Measurements from ENCODE around the gene CPEB3.
A peak's percentile ranks its signal among the peaks of the same experiment; 100 is the strongest.

Gene CPEB3

GRCh38 chr10:92080244-92080643 is 210.6 kb downstream of the CPEB3 start:
- no peak for ATAC-seq (ENCODE audit: insufficient read depth, low read depth)
- Histone ChIP-seq H3K27ac (ENCODE audit: low read length) (no peak overlapping the region), H3K9me3 (ENCODE audit: insufficient read depth, low read length, severe bottlenecking) (no peaks in the 10 kb centered on the region), H3K79me2 (ENCODE audit: insufficient read depth, low read length) (no peaks in the 10 kb centered on the region), H4K20me1 (ENCODE audit: insufficient read depth, low read length) (no peaks in the 10 kb centered on the region), H3K9ac (ENCODE audit: low read depth, low read length) (no peak overlapping the region), H3K4me1 (ENCODE audit: insufficient read depth, low read length) (no peaks in the 10 kb centered on the region), H2AFZ (ENCODE audit: low read depth, low read length) (no peak overlapping the region), H3K27me3 (ENCODE audit: insufficient read depth, low read length, poor library complexity) (no peaks in the 10 kb centered on the region), H3K4me2 (ENCODE audit: insufficient read depth, low read length) (no peak overlapping the region), H3K36me3 (ENCODE audit: insufficient read depth, low read length) (no peaks in the 10 kb centered on the region), H3K4me3 (ENCODE audit: low read depth in 1 of 2, low read length in 2 of 2) (no peak overlapping the region)
- TF ChIP-seq CTCF (IDR thresholded peaks at IDR 0.05; ENCODE audit: borderline replicate concordance, extremely low read depth, low read length, poor library complexity, severe bottlenecking) = peak; percentile 25
- no peak for TF ChIP-seq EZH2 (IDR thresholded peaks at IDR 0.05; ENCODE audit: borderline replicate concordance, low read depth, low read length, severe bottlenecking)
- no peak for DNase-seq

GRCh38 chr10:92079003-92079402 is 211.9 kb downstream of the CPEB3 start:
- Histone ChIP-seq H3K4me2 (ENCODE audit: insufficient read depth, low read length) (no peak overlapping the region), H3K4me3 (ENCODE audit: low read depth in 1 of 2, low read length in 2 of 2) (no peak overlapping the region), H3K27ac (ENCODE audit: low read length) (no peak overlapping the region), H3K4me1 (ENCODE audit: insufficient read depth, low read length) (no peaks in the 10 kb centered on the region), H3K27me3 (ENCODE audit: insufficient read depth, low read length, poor library complexity) (no peaks in the 10 kb centered on the region), H3K79me2 (ENCODE audit: insufficient read depth, low read length) (no peaks in the 10 kb centered on the region), H3K36me3 (ENCODE audit: insufficient read depth, low read length) (no peaks in the 10 kb centered on the region), H2AFZ (ENCODE audit: low read depth, low read length) (no peak overlapping the region), H3K9ac (ENCODE audit: low read depth, low read length) (no peak overlapping the region), H4K20me1 (ENCODE audit: insufficient read depth, low read length) (no peaks in the 10 kb centered on the region), H3K9me3 (ENCODE audit: insufficient read depth, low read length, severe bottlenecking) (no peaks in the 10 kb centered on the region)
- ATAC-seq (ENCODE audit: insufficient read depth, low read depth) (no peak), DNase-seq (no peak)
- no peak for TF ChIP-seq CTCF (IDR thresholded peaks at IDR 0.05; ENCODE audit: borderline replicate concordance, extremely low read depth, low read length, poor library complexity, severe bottlenecking)
- no peak for TF ChIP-seq EZH2 (IDR thresholded peaks at IDR 0.05; ENCODE audit: borderline replicate concordance, low read depth, low read length, severe bottlenecking)

- H3K4me3 ChIP-seq (ENCODE audit: low read depth in 1 of 2, low read length in 2 of 2) = no peak overlapping the region
Measured at GRCh38 chr10:92076722-92077121, 214.2 kb downstream of the CPEB3 start.

More at GRCh38 chr10:92076722-92077121, 214.2 kb downstream of the CPEB3 start:
- Histone ChIP-seq H3K4me2 (ENCODE audit: insufficient read depth, low read length) (no peak overlapping the region), H3K9ac (ENCODE audit: low read depth, low read length) (no peak overlapping the region), H2AFZ (ENCODE audit: low read depth, low read length) (no peak overlapping the region), H3K36me3 (ENCODE audit: insufficient read depth, low read length) (no peaks in the 10 kb centered on the region), H3K9me3 (ENCODE audit: insufficient read depth, low read length, severe bottlenecking) (no peaks in the 10 kb centered on the region), H3K27me3 (ENCODE audit: insufficient read depth, low read length, poor library complexity) (no peaks in the 10 kb centered on the region), H4K20me1 (ENCODE audit: insufficient read depth, low read length) (no peaks in the 10 kb centered on the region), H3K4me1 (ENCODE audit: insufficient read depth, low read length) (no peaks in the 10 kb centered on the region), H3K27ac (ENCODE audit: low read length) (no peak overlapping the region), H3K79me2 (ENCODE audit: insufficient read depth, low read length) (no peaks in the 10 kb centered on the region)
- ATAC-seq (ENCODE audit: insufficient read depth, low read depth) (no peak), DNase-seq (no peak)
- TF ChIP-seq CTCF (IDR thresholded peaks at IDR 0.05; ENCODE audit: borderline replicate concordance, extremely low read depth, low read length, poor library complexity, severe bottlenecking) = no peak
- TF ChIP-seq EZH2 (IDR thresholded peaks at IDR 0.05; ENCODE audit: borderline replicate concordance, low read depth, low read length, severe bottlenecking) = no peak
